ENCODE measurements around the gene ZNFX1. TPM values are rescaled to one million over a fixed set of nuclear protein-coding genes. Genes with fewer than 3 reads are reported as not detected.
"Not testable (repeated sequence)": the region's sequence is repeated elsewhere in the genome, so short reads cannot be mapped to it uniquely, and the experiment has no call there.

ZNFX1 gene
- total RNA-seq (2014; rRNA removed; shearing (Covaris generic)) = 21.9 and 22.8 TPM in 2 replicates

DNA sequence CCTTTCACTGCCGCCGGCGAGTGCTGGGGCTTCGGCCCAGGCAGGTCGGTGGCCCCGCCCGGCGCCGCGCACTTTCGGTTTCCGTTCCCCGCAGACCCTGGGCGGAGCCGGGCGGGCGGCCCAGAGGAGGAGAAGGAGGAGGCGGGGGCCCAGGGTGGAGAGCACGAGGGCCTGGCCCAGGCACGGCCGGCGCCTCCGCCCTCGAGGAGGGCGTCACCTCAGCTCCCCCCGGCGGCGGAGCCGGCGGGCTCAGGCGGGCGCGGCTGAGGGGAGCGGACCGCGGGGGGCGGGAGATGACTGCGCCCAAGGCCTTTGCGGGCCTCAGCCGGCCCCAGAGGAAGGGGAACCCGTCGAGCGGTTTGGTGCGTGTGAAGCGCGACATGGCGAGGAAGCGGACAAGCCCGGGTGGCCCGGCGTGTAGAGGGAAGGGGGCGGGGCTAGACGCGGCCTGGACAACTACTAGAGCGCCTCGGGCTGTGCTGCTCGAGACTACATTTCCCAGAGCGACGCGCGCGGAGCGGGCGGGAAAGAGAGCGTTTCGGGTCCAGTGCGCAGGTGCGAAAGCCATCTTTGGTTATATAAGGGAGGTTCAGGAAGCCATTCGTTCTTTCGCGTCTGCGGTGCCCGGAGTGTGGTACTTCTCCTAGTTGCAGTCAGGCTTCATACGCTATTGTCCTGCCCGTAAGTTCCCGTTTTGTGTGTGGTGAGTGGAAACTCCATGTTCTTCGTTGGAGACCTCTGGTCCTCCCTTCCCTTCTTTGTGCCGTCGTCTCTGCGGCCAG is at the start of gene ZNFX1:
Gene ZNFX1 (minus strand): TSS at position 22 of the 782 bp plus-strand sequence. CDS start 2,218 bp downstream, outside the sequence.
- peak; percentile 96 for DNase-seq (ENCODE audit: low spot score)

DNA sequence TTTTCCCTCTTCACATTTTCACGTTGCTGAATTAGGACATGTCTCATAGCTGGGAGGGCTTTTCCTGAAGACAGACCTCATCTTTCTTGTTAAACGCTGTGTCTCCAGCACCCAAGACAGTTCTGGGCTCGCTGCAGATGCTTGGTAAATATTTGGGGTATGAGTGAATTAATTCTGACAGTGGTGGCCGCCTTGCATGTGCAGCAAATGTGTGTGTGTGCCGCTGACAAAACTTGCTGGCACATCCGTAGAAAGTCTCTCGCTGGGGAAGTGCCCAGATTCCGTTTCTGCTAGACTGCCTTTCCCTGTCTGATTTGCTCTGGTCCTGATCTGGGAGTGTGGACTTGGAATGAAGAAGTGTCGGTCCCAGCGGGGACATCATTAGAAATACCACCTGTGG is 48.2 kb upstream of the ZNFX1 start:
- DNase-seq (ENCODE audit: low spot score) = no peak

DNA sequence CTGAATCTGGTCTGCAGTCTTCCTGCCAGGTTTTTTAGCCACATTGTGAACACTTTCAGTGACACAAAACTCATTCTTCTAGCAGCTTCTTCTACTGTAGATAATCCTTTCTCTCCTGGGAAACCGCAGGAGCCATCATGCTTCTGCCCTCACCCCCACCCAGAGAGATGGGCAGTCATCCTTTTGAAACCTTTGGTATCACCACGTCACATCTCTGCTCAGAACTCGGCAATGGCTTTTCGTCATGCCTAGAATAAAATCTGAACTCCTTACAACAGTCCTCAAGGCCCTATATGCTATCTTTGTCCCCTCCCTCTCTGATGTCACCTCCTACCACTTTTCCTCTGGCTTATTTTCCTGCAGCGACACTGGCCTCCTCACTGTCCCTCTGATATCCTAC is 46.4 kb upstream of the ZNFX1 start:
- DNase-seq (ENCODE audit: low spot score) = no peak

DNA sequence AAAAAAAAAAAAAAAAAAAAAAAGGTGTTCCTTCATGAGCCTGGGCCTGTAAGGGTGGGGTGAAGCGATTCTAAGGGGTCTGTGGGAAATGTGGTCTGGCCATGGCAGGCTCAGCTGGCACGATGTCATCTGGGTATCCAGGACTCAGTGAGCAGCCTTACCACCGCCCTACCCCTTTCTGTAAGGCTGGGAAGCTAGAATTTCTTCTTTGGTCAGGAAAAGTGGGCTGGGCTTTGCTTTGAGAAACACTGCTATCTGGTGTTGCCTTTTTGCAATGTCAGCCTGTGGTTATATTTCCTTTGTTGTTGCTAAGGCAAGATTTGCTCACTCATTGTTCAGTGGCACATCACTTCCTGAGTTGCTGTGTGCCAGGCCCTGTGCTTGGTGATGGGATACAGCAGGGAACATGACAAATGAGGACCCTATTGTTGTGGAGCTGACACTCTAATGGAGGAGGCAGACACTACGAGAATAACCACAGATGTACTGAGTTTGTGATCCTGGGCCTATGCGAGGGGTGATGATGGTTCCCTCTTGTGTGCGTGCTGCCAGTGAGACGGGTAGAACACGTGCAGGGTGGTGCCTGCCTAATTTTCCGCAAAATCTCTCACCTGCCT is 45.9 kb upstream of the ZNFX1 start:
- peak; percentile 89 for DNase-seq (ENCODE audit: low spot score)

DNA sequence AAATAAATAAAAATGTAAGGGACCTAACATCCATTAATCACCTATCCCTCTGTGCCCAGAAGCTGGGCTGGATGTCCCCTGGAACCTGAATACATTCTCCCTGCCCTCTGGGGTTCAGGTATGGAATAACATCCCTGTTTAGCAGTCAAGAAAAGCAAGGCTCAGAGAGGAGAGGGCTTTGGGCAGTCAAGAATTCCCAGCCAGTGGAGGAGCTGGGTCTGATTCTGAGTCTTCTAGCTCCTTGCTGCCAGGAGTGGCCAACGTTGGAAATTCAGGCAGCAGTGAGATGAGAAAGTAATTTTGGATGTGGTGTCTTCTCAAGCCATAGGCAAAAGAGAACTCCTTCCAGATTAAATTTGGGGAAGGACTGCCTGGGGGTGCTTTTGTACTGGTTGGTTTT is 42.6 kb upstream of the ZNFX1 start:
- DNase-seq (ENCODE audit: low spot score) = peak; percentile 55

DNA sequence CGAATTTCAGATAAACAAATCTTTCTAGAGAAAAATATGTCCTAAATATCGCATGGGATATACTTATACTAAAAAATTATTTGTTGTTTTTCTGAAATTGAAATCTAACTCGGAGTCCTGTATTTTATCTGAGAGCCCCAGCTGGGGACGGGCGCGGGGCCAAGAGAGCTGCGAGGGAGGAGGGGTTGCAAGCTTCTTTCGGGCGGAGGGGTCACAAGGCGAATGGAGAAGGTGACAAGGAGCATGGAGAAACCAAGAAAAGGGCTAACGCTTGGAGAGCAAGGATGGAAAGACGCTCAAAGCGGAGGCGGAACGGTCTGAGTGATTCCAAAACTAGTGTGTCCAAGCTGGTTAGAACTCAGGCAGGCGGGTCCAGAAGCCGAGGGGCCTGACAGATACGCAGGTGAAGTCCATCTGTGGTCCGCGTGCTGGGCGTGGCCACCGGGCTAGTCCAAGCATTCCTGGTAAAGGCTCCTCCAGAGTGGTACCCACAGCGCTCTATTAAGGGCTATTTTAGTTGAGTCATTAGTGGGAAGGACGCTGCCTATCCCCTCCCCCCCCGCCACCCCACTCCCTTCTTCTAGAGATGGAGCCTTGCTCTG is 41.5 kb upstream of the ZNFX1 start:
- DNase-seq (ENCODE audit: low spot score) = no peak

DNA sequence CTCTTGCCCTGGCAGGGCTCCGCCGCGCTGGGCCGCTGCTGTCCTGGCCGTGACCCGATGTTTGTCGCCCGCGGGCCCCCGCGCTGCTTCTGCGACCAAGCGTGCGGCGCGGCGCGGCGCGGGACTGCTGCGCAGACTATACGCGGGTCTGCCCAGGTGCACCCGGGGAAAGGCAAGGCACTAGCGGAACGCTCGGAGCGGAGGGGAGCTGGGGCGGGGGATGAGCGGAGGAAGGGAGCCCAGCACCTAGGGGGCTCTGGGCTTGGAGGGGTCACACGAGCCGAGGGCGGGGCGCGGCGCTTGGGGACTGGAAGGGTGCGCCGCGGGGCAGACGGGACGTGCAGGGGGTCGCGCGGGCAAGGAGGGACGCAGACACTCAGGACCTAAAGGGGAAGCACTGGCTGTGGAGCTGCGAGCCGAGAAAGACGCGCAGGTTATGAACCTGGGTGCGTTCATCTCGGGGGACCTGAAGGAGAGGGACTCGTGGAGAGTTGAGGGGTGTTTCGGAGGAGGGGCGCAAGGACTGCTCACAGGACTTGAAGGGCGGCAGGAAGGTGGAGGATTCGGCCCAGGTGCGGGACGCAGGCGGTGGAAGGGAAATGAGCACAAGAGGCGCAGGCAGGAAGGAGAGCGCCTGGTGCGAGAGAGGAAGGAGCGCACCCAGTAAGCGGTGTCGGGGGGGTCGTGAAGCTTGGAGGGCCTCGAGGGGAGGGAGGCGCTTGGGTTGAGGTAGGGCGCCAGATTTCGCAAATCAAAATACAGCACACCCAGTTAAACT is 40.8 kb upstream of the ZNFX1 start:
- DNase-seq (ENCODE audit: low spot score) = no peak

DNA sequence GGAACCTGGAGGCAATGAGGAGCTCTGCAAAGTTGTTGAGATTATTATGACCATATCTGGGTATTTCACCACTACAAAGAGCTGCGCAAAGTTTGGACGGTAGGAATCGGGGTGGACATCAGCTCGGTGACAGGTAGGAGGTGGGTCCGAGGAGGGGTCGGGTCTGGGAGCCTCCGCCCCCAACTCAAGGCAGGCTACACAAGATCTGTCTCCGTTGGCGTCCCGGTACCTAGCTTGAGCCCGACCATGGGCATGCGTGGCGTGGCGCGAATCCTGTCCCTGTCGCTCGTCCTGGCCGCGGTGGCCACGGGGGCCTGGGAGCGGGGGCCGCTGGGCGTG is 40.2 kb upstream of the ZNFX1 start:
- no peak for DNase-seq (ENCODE audit: low spot score)

DNA sequence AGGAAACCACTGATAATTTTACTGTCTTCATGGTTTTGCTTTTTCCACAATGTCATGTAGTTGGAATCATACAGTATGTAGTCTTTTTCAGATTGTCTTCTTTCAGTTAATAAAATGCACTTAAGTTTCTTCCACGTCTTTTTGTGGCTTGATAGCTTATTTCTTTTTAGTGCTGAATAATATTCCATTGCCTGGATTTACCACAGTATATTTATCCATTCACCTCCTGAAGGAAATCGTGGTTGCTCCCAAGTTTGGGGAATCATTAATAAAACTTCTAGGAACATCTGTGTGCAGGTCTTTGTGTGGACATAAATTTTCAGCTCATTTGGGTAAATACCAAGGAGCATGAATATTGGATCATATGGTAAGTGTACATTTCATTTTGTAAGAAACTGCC is 38.8 kb upstream of the ZNFX1 start:
- DNase-seq (ENCODE audit: low spot score) = no peak

DNA sequence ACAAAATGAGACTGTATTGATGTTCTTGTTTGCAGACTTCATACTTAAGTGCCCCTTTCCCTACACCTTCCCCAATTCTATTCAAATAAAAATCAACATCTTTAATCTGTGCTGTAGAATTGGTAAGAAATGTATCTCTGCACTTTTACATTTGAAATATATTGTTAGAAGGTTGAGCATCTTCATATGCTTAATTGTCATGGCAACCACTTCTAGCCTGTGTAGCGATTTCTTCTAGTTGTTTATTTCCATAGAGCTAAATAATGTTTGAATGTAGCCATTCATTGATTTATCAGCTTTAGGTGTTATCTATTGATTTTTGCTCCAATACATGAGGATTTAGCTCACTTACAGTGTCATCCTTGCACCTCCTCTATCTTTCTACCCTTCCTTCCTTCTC is 37.7 kb upstream of the ZNFX1 start:
- no peak for DNase-seq (ENCODE audit: low spot score)

DNA sequence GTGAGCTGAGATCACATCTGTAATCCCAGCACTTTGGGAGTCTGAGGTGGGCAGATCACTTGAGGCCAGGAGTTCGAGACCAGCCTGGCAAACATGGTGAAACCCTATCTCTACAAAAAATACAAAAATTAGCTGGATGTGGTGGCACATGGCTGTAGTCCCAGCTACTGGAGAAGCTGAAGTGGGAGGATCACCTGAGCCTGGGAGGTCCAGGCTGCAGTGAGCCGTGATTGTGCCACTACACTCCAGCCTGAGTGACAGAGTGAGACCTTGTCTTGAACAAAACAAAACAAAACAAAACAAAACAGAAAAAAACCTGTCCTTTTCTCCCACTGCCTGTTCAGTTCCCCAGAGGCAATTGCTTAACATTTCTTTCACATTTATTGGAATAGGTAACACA is 36.2 kb upstream of the ZNFX1 start:
- not testable (repeated sequence) for DNase-seq (ENCODE audit: low spot score)

DNA sequence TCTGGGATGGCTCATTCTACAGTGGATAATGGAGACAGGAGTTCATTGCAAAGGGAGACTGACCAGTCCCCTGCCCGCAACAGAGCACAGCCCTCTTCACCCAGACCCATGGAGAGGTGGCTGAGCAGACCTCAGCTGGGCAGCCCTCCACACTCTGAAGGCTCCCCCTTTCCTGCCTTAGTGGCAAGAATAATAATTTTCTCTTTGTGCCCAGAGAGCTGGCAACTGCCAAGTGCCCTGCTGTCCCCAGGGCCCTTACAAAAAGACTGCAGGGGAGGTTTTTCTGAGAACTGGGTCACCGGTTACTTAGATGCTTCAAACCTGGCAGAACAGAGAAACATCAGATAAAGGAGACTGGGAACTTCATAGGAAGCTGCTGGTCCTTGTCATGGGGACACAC is 35.4 kb upstream of the ZNFX1 start:
- DNase-seq (ENCODE audit: low spot score) = no peak

DNA sequence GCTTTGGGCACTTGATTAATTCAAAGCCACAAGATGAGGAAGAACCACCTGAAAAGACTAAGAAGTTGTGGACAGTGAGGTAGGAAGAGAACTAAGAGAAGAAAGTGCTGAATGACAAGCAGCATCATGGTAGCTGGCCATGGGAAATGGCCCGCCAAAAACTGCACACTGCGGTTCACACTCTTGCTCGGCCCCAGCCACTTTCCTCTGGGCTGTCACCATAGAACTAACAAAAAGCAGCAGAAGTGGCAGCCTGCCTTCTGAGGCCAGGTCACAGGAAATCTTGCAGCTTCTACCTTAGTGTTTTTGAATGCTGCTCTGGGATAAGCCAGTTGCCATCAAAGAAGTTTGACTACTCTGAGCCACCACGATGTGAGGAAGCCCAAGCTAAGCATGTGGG is 34.8 kb upstream of the ZNFX1 start:
- no peak for DNase-seq (ENCODE audit: low spot score)

DNA sequence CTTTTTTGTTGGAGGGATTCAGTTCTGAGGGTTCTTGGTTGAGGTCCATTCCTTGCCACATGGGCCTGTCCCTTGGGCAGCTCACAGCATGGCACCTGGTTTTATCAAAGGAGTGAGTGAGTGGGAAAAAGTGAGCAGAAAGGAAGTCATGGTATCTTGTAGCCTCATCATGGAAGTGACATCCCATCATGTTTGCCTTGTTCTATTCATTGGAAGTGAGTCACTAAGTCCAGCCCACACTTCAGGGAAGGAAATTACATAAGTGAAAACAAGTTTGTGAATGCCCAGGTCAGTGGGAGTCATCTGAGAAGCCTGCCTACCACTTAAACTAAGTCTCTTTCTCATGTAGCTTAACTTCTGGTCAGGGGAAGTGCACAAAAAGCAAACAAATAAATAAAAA is 32.8 kb upstream of the ZNFX1 start:
- no peak for DNase-seq (ENCODE audit: low spot score)

DNA sequence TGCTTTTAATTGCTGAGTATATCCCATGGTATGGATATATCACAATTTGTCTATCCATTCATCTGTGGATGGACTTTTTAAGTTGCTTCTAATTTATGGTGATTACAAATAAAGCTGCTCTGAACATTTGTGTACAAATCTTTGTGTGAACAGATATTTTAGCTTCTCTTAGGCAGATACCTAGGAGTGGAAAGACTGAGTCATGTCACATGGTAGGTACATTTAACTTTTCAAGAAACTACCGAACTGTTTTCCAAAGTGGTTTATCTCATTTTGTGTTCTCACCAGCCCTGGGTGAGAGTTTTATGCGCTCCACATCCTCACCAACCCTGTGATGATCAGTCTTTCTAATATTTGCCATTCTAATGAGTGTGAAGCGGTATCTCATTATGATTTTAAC is 31.0 kb upstream of the ZNFX1 start:
- DNase-seq (ENCODE audit: low spot score) = no peak

DNA sequence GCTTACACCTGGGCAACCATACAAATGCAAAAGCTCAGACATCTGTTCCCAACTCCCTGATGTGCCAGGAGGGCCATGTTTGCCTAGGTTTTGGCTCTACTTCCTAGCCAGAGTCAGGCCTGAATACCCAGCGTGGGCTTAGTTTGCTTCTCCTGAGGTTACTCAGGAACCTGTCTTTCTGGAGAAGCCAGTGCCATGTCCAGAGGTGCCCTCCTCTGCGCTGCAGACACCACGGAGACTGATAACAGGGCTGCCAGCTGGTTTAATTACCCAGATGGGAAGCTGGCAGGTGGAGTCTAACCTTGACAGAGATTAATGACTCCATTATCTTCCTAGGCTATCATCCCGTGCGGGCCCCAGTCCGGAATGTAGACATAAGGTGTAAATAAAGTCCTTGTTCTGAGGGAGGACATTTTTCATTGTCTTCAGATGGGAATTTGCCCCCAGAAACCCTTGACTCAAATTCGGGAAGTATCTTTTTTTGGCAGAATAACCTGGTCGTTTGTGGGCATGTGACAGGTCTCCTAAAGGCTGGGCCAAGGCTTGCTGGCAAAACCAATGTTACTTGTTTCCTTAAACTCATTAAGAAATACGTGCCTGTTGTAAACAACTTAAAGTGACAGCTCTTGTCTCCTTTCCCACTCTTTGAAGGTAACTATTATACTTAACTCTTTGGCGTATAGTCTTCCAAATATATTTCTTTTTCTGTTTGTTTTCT is 29.2 kb upstream of the ZNFX1 start:
- no peak for DNase-seq (ENCODE audit: low spot score)

DNA sequence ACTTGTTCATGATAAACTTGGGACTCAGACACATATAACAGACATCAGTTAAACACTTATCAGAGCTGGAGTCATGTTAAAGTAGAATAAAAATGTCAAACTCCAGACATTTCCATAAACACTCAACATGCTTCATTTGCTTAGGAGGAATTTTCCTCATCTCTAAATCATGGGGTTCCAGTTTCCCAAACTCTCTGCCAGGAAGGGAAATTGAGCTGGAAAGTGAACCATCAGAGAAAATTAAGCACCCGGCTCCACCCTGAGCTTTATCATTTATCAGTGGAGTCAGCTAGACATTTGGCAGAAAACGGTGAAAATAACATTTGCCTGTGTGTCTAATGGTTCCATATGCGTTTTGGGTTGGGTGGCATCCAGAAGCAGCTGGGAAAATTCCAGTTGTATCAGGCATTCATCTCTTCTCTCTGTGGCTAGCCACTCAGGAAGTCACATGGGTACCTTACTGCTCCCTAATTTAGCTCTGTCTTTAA is 25.3 kb upstream of the ZNFX1 start:
- peak; percentile 34 for DNase-seq (ENCODE audit: low spot score)

DNA sequence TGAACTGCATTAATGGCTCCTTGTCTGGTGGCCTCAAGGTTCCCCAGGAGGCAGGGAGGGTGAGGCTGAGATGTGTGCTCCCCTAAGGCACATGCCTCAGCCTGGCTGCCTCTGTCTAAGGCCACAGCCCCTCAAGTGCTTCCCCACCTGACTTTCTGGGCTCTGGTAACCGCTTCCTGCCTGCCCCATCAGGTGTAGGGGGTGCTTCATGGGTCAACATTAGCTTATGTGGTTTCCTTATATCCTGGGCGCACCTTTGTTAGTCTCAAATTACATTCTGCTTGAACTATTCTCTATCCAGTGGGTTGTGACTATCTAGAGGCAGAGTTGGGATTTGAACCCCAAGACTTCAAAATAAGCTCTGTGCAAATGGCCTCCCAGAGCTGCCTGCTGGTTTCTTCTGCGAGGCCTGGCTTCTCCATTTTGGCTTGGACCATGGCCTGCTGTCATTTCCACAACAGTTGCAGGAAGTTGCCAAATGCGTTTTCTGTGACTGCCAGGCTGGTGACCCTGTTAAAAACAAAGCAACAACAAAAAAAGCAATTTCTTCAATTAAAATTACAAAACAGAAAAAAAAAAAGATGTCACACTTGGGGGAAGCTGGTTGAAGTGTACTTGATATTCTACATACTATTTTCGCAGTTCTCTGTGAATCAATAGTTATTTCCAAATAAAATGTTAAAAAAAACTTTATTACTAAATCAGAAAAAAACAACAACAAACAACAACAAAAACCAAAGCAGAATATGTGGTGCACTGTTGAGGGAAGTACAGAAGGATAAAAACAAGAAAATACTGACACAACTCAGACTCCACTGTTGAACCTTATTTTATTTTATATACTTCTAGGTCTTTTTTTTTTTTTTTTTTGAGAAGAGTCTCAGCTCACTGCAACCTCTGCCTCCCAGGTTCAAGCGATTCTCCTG is 20.0 kb upstream of the ZNFX1 start:
- DNase-seq (ENCODE audit: low spot score) = no peak

DNA sequence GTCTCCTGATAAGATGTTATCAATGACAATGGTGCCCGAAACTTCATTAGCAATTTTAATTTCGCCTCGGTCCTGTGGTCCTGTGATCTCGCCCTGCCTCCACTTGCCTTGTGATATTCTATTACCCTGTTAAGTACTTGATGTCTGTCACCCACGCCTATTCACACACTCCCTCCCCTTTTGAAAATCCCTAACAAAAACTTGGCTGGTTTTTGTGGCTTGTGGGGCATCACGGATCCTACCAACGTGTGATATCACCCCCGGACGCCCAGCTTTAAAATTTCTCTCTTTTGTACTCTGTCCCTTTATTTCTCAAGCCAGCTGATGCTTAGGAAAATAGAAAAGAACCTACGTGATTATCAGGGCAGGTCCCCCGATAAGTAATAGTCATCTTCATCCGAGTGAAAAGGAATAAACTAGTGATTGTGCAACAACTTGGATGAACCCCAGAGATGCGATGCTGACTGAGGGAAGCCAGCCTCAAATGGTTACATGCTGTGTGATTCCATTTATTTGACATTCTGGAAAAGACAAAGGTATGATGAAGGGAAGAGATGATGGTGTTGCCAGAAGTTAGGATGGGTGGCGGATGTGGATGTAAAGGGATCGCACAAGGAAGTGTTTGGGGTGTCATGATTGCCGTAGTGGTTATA is 16.3 kb upstream of the ZNFX1 start:
- not testable (repeated sequence) for DNase-seq (ENCODE audit: low spot score)

DNA sequence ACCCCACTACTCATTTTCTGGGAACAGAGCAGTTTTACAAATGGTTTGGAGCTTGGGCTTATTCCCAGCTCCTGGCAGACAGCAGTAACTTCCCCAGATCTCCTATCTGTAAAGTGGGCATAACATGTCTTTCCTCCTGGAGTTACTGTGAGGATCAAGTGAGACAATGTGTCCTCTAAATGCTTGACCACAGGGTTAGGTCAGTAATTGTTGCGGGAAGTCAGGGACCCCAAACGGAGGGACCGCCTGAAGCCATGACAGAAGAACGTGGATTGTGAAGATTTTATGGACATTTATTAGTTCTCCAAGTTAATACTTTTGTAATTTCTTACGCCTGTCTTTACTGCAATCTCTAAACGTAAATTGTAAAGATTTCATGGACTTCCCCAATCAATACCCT is 15.3 kb upstream of the ZNFX1 start:
- no peak for DNase-seq (ENCODE audit: low spot score)

All from H4 (cell line).